ENCODE results near the gene KRTAP16-1. TPM values are rescaled to one million over a fixed set of nuclear protein-coding genes. Genes with fewer than 3 reads are reported as not detected.

Gene KRTAP16-1
- total RNA-seq, 2 donors from 2014 or later = not detected

- 62 to 70% methylated on average over 5 to 6 of the region's 6 CpGs for WGBS, 2 donors
- intact Hi-C loops (cut with DNase I) = no loop called here
- Histone ChIP-seq H3K27ac (no peak overlapping the region), H3K4me3 (no peak overlapping the region), H3K9me3 (no peaks in the 10 kb centered on the region), H3K4me1 (peaks cover 6% of the 10 kb centered on the region), H3K36me3 (replicated peaks in 1 of 2; ENCODE audit: insufficient read depth in 1 of 2, low read depth in 2 of 2) (no peaks in the 10 kb centered on the region), H3K27me3 (no peaks in the 10 kb centered on the region)
- no peak for ATAC-seq
- TF ChIP-seq, protein P1, sequence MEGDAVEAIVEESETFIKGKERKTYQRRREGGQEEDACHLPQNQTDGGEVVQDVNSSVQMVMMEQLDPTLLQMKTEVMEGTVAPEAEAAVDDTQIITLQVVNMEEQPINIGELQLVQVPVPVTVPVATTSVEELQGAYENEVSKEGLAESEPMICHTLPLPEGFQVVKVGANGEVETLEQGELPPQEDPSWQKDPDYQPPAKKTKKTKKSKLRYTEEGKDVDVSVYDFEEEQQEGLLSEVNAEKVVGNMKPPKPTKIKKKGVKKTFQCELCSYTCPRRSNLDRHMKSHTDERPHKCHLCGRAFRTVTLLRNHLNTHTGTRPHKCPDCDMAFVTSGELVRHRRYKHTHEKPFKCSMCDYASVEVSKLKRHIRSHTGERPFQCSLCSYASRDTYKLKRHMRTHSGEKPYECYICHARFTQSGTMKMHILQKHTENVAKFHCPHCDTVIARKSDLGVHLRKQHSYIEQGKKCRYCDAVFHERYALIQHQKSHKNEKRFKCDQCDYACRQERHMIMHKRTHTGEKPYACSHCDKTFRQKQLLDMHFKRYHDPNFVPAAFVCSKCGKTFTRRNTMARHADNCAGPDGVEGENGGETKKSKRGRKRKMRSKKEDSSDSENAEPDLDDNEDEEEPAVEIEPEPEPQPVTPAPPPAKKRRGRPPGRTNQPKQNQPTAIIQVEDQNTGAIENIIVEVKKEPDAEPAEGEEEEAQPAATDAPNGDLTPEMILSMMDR (IDR thresholded peaks at IDR 0.05) = no peak
- no peak for TF ChIP-seq POLR2A (IDR thresholded peaks at IDR 0.05)
- DNase-seq = no peak
These were observed 25.5 kb upstream of the KRTAP16-1 start for GRCh38 chr17:41334385-41335305.

DNA sequence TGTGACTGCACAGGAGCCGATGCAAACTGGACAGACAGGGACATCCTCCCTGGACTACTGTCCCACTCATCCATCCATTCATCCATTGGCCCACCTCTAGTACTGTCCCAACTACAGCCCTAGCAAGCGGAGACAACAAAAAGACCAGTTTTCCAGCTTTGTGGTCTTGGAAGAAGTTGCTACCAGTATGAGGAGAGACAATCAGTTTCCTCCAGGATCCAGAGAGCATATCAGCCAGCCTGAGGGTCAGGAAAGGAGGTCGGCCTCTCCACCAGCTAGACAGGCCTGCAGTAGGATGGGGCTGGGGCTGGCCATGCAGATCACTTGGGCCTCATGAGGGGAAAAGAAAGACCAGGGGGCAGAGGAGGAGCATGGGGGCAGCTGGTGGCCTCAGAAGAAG, 24.7 kb upstream of the KRTAP16-1 start:
- TF ChIP-seq POLR2A (IDR thresholded peaks at IDR 0.05) = no peak
- TF ChIP-seq, protein P1 (IDR thresholded peaks at IDR 0.05) = no peak
- H3K27me3 ChIP-seq = no peaks in the 10 kb centered on the region
- H3K36me3 ChIP-seq (replicated peaks in 1 of 2; ENCODE audit: insufficient read depth in 1 of 2, low read depth in 2 of 2) = no peaks in the 10 kb centered on the region
- intact Hi-C loops (cut with DNase I) = no loop called here
- no peak overlapping the region for H3K27ac ChIP-seq
- no peaks in the 10 kb centered on the region for H3K9me3 ChIP-seq
- DNase-seq = no peak
- no peak overlapping the region for H3K4me3 ChIP-seq
- no peaks in the 10 kb centered on the region for H3K4me1 ChIP-seq
- no peak for ATAC-seq
- whole genome bisulfite sequencing, 2 donors = 89 to 93% methylated on average over 3 of the region's 3 CpGs

DNA sequence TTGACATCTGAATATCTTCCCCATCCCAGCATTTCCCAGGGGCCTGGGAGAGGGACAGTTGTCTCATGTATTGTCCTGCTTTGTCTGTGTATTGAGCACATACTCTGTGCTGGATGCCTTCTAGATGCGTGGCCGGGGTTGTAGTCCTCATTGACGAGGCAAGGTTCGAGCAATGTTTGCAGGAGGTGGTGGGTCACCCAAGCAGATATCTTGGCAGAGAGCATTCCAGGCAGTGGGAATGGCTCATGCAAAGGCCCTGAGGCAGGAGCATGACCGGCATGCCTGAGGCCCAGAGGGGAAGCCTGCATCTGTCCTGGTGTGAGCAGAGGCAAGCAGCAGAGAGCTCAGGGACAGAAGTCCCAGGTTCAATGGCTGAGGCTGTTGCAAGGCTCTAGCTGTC, 24.0 kb upstream of the KRTAP16-1 start:
- Histone ChIP-seq H3K27ac (no peak overlapping the region), H3K27me3 (no peaks in the 10 kb centered on the region), H3K4me1 (no peaks in the 10 kb centered on the region), H3K4me3 (no peak overlapping the region), H3K36me3 (replicated peaks in 1 of 2; ENCODE audit: insufficient read depth in 1 of 2, low read depth in 2 of 2) (no peaks in the 10 kb centered on the region), H3K9me3 (no peaks in the 10 kb centered on the region)
- WGBS, 2 donors = 88% methylated on average over 4 of the region's 5 CpGs; no CpG with 5 or more reads in 1 of the 2 donors
- ATAC-seq (no peak), DNase-seq (no peak)
- intact Hi-C loops (cut with DNase I) = no loop called here
- TF ChIP-seq POLR2A (IDR thresholded peaks at IDR 0.05) = no peak

DNA sequence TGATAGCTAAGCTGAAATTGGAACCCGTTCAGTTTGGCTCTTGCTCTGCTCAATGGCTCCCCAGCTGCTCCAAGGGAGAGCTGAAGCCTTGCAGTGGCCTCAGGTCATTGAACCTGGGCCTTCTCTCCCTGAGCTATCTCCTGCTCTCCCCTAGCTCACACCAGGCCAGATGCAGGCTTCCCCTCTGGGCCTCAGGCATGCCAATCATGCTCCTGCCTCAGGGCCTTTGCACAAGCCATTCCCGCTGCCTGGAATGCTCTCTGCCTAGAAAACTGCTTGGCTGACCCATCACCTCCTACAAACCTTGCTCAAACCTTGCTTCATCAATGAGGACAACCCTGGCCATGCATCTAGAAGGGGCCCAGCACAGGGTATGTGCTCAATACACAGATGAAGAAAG, 23.1 kb upstream of the KRTAP16-1 start:
- Histone ChIP-seq H3K4me1 (no peaks in the 10 kb centered on the region), H3K36me3 (replicated peaks in 1 of 2; ENCODE audit: insufficient read depth in 1 of 2, low read depth in 2 of 2) (no peaks in the 10 kb centered on the region), H3K9me3 (no peaks in the 10 kb centered on the region), H3K27me3 (no peaks in the 10 kb centered on the region), H3K27ac (no peak overlapping the region), H3K4me3 (no peak overlapping the region)
- no peak for ATAC-seq
- intact Hi-C loops (cut with DNase I) = no loop called here
- no peak for TF ChIP-seq POLR2A (IDR thresholded peaks at IDR 0.05)
- TF ChIP-seq, protein P1 (IDR thresholded peaks at IDR 0.05) = no peak
- DNase-seq = no peak
- WGBS, 2 donors = 60 to 80% methylated on average over 1 to 2 of the region's 2 CpGs

DNA sequence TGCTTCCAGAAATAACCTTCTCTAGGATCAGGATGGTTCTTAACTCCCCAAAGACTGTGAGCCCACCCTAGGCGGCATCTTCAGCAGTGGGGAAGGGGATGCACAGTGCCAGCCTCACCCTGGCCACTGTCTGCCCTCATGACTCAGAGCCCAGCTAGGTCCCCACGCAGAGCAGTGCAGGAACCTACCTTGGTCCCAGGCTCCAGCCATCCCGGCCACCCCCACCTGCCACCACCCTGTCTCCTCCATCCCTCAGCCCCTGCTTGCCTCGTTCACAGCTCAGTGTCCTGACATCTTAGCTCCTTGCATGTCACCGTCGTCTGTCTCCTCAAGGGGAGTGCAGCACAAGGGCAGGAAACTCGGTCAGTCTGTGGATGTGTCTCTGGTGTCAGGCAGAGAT, 22.5 kb upstream of the KRTAP16-1 start:
- H3K4me1 ChIP-seq = no peaks in the 10 kb centered on the region
- no peak overlapping the region for H3K4me3 ChIP-seq
- DNase-seq (no peak), ATAC-seq (no peak)
- no peaks in the 10 kb centered on the region for H3K27me3 ChIP-seq
- no peak overlapping the region for H3K27ac ChIP-seq
- TF ChIP-seq POLR2A (IDR thresholded peaks at IDR 0.05) = no peak
- TF ChIP-seq, protein P1 (IDR thresholded peaks at IDR 0.05) = no peak
- WGBS, 2 donors = 39 to 52% methylated on average over 7 of the region's 7 CpGs
- H3K36me3 ChIP-seq (replicated peaks in 1 of 2; ENCODE audit: insufficient read depth in 1 of 2, low read depth in 2 of 2) = no peaks in the 10 kb centered on the region
- intact Hi-C loops (cut with DNase I) = no loop called here
- H3K9me3 ChIP-seq = no peaks in the 10 kb centered on the region

Data from body of pancreas (tissue), 4 donors.